Activated T-cell treated with anti-CD3 and anti-CD28 coated beads for 48 hours (primary cell): ENCODE results near the gene TAS2R60.
"Not testable (repeated sequence)": the region's sequence is repeated elsewhere in the genome, so short reads cannot be mapped to it uniquely, and the experiment has no call there.

ENCODE experiments used
- DNase-seq: peaks from one replicate; pipeline ENCODE4 v3.0.0-alpha.2; 2020; ENCODE audit warnings: low read depth

TAS2R60 gene

DNA sequence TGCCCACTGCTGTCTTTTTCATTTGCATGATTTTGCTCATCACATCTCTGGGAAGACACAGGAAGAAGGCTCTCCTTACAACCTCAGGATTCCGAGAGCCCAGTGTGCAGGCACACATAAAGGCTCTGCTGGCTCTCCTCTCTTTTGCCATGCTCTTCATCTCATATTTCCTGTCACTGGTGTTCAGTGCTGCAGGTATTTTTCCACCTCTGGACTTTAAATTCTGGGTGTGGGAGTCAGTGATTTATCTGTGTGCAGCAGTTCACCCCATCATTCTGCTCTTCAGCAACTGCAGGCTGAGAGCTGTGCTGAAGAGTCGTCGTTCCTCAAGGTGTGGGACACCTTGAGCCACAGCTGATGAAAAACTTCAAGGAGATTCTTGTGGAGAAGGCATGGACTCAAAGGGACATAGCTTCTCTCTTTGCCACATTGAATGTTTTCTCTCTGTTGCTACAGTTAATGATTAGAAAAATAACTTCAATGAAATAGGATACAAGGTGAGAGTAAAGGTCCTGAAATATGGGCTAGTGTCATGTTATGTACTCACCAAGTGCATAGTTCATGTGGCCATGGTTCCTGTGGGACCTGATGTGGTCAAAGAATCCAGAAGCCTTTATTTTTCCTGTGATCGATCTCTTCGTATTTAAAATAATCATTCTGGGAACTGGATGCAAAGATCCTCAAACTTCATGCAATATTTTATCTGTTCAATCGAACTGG lies 970 bp downstream of the TAS2R60 start:
- no peak for DNase-seq

GRCh38 chr7:143444785-143445184 lies 1.5 kb downstream of the TAS2R60 start:
- DNase-seq = no peak

GRCh38 chr7:143447466-143447865 lies 4.2 kb downstream of the TAS2R60 start:
- DNase-seq = no peak

GRCh38 chr7:143448429-143448828 lies 5.2 kb downstream of the TAS2R60 start:
- DNase-seq = no peak

DNA sequence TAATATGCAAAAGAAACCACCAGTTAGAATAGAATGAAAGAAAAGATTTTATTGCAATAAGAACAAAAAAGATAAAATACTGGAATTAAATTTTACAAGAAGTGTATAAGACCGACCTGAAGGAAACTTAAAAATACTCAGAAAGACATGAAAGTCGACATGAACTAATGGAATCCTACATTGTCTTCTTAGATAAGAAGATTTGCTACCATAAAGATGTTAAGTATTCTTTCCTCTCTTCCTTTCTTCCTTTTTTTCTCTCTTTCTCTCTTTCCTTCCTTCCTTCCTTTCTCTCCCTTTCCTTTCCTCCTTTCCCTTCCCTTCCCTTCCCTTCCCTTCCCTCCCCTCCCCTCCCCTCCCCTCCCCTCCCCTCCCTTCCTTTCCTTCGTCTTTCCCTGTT lies 6.5 kb downstream of the TAS2R60 start:
- DNase-seq = no peak

DNA sequence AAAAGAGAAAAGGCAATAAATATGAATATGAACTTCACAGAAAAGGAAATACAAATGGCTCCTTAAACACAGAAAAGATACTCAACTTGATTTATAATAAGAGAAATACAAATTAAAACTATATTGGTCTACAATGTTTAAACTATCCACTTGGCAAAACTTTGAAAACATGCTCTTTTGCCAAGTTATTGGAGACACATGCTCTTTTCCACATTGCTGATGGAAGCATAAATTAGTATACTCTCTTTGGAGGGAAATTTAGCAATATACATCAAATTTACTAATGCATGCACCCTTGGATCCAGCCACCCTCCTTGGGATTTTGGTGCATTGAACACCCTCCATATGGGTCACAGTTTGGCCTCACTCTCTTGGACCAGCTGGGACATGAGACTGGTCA lies 7.9 kb downstream of the TAS2R60 start:
- no peak for DNase-seq

- DNase-seq = no peak
Observed at GRCh38 chr7:143451746-143452145, 8.5 kb downstream of the TAS2R60 start.

GRCh38 chr7:143452495-143452894 lies 9.2 kb downstream of the TAS2R60 start:
- DNase-seq = no peak

DNA sequence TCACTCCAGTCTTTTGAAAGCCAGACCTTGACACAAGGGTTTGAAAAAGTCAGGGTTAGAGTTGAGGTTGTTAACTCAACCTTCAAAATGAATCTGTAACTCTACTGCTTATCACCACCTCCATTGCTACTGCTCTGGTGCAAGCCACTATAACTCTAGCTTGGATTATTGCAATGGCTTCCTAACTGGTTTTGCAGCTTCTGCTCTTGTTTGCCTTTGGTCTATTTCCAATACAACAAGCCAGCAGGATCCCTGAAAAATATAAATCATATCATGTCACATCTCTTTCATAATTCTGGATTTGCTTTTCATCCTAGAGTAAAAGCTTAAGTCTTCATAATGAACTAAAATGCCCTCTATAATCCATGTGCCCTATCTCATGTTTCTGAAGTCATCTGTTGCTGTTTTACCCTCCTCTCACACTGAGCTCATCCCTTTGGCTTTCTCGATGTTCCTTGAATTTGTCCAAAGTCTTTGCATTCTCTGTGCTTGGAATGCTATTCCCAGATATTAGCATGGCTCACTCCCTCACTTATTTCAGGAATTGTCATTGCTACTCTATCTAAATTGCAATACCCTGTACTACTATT lies 10.9 kb downstream of the TAS2R60 start:
- no peak for DNase-seq

DNA sequence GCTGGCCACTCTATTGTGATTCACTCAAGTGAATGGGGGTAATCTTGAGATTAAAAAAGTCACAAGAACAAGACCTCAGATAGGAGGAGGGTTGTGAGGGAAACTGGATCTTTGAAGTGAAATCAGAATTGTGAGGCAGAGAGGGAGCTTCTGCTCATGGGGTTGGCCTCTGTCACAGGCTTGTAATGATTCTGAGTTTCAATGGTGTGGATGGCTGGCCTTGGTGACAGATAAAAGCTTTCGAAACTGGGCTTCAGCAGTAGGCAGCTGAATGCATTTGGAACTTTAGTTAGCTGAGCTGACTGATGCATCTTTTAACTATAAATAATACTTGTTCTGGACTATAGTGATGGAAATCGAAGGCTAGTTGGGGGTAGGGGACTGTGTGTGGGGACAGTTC lies 12.2 kb downstream of the TAS2R60 start:
- no peak for DNase-seq

DNA sequence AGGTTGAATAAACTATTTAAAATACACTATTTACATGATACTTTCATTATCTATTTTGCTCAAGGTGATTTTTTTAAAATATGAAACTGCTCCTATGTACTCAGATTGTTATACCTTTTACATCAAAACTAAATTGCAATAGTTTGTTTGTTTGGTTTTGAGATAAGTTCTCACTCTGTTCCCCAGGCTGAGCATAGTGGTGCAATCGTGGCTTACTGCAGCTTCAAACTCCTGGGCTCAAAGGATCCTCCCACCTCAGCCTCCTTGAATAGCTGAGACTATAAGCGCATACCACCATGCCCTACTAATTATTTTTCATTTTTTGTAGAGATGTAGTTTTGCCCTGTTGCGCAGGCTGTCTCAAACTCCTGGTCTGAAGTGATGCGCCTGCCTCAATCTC lies 12.7 kb downstream of the TAS2R60 start:
- no peak for DNase-seq

GRCh38 chr7:143456992-143457793 lies 13.9 kb downstream of the TAS2R60 start:
- DNase-seq = no peak

DNA sequence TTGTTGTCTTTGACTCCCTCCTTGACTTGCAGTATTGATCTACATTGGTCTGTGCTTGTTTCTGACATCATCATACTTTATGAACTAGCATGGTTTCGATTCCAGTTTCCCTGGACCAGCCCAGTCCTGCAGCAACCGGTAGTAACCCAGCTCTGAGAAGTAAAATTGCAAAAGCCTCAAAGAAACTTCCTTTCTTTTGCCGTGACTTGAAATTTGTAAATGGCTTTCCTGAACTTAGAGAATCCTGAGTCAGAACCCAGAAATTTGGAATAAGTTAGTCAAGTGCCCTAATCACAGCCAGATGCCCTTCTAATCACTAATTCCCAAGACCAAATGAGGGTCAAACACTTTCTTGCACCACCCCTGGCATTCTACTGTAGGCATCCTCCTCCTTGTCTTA lies 15.0 kb downstream of the TAS2R60 start:
- no peak for DNase-seq

- no peak for DNase-seq
Observed at GRCh38 chr7:143458681-143459080, 15.4 kb downstream of the TAS2R60 start.

DNA sequence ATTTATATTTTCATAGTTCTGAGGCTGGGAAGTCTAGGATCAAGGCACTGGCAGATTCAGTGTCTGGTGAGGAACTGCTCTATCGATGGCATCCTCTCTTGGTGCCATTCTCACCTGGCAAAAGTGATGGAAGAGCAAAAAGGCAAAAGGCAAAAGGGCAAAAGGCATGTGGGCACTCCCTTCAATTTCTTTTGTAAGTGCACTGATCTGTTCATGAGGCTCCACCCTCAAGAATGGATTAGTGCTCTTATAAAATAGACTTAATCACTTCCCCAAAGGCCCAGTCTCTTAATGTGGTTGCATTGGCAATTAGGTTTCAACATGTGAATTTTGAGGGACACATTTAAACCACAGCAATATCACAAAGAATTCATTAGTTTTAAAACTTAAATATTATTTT lies 16.1 kb downstream of the TAS2R60 start:
- DNase-seq = no peak

DNA sequence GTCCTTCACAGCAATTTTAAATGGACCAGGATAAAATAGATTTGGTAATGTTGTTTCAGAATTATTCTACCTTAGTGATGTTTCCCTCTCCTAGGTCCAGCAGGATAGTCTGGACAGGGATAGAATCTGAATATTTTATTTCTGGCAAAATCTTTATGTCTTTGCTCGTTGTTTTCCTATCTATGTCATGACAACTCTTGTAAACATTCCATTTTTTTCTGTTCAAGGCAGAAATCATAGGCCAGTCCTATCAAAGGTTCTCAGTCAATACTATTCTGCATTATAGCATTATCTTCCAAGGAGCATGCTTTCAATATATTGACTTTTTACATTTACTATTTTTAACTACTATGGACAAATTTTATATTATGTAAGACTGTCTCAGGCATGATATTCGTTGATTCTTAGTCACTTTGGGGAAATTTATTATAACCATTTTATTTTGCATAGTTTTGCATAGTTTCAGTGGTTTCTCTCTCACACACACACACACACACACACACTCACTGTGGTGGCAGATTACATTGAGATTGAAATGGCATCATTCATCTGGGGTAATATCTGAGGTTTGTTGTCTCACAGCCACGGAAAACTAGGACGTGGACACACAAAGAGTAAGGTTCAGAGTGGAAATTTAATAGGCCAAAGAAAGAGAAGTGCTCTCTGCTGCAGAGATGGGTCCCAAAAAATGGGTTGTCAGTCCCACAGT lies 17.2 kb downstream of the TAS2R60 start:
- DNase-seq = no peak

DNA sequence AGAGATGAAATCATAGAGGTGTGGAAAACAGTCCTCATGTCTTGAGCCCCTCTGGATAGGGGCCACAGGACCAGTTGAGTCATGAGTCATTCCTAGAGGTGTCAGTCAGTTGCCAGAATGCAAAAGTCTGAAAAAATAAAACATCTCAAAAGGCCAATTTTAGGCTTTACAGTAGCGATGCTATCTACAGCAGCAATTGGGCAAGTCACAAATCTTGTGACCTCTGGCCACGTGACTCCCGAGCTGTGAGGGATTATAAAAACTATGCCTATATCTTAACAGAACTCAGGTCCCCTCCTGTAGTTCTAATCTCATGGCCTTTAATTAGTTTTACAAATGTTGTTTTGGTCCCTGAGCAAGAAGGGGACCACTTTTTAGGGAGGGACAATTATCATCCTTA lies 18.8 kb downstream of the TAS2R60 start:
- no peak for DNase-seq

- DNase-seq = no peak
Observed at GRCh38 chr7:143463556-143463955, 20.3 kb downstream of the TAS2R60 start.

DNA sequence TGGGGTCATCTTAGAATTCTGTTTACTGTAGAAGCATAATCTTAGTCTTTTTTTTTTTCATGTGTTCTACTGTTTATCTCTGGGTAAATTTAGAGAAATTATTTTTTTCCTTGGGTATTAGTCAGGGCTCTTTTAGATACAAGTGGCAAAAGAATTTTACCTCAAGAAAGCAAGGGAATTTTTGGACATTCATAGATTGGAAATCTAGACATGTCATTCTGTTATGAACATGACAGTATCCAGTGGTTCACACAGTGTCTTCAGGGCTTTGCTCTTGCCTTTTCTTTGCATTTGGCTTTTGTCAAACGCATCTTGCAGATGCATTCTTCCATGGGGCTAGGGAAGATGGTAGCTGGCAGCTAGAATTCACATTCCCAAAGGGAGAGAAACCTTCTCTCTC lies 20.7 kb downstream of the TAS2R60 start:
- DNase-seq = no peak

- no peak for DNase-seq
Observed at GRCh38 chr7:143467724-143468123, 24.5 kb downstream of the TAS2R60 start.

DNA sequence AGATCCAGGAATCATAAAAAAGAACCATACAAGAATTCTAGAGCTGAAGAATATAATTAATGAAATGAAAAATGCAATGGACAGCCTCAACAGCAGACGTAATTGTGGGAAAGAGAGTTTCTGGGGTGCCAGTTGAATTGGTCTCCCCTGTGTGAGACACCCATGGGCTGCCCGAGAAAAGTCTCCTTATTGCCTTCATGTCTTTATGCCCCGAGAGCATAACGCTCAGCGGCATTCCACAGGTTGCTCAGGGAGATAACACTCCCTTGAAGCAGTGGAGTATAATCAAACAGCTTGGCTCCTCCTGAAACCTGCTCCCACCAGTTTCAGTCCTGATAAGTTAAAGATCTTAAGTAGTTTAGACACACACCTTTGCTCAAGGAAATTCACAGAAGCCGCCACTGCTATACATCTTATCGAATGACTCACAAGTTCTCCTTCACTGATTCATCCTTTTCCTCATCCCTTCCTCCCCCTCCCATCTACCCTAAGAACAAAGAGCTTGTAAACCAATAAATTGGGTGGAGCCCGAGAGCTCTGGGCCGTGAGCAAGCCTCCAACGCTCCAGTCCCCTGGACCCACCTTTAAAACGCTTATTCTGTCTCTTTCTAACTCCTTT lies 28.9 kb downstream of the TAS2R60 start:
- DNase-seq = not testable (repeated sequence)

- no peak for DNase-seq
Observed at GRCh38 chr7:143477501-143478150, 34.4 kb downstream of the TAS2R60 start, which contains the start of gene TAS2R41. Gene TAS2R41 (plus strand): TSS chr7:143477873. CDS start chr7:143477873, 0 bp downstream.
